Measurements from ENCODE around the gene TP53I11. TPM values are rescaled to one million over a fixed set of nuclear protein-coding genes. Genes with fewer than 3 reads are reported as not detected.
A peak's percentile ranks its signal among the peaks of the same experiment; 100 is the strongest.

TP53I11 gene
- total and polyA plus RNA-seq, 12 donors, result 22.8 to 89.4 (median 32.7) TPM

GRCh38 chr11:44969651-44970252, 19.1 kb upstream of the TP53I11 start:
- TF ChIP-seq, protein P1, sequence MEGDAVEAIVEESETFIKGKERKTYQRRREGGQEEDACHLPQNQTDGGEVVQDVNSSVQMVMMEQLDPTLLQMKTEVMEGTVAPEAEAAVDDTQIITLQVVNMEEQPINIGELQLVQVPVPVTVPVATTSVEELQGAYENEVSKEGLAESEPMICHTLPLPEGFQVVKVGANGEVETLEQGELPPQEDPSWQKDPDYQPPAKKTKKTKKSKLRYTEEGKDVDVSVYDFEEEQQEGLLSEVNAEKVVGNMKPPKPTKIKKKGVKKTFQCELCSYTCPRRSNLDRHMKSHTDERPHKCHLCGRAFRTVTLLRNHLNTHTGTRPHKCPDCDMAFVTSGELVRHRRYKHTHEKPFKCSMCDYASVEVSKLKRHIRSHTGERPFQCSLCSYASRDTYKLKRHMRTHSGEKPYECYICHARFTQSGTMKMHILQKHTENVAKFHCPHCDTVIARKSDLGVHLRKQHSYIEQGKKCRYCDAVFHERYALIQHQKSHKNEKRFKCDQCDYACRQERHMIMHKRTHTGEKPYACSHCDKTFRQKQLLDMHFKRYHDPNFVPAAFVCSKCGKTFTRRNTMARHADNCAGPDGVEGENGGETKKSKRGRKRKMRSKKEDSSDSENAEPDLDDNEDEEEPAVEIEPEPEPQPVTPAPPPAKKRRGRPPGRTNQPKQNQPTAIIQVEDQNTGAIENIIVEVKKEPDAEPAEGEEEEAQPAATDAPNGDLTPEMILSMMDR (IDR thresholded peaks at IDR 0.05), result no peak
- no peaks in the 10 kb centered on the region for H3K36me3 ChIP-seq
- H3K9me3 ChIP-seq, result no peaks in the 10 kb centered on the region
- DNase-seq (no peak), ATAC-seq (no peak)
- no peaks in the 10 kb centered on the region for H3K27me3 ChIP-seq
- no peak overlapping the region for H3K27ac ChIP-seq
- H3K4me1 ChIP-seq, result peaks cover 0 to 11% (median 4%) of the 10 kb centered on the region in 9 donors
- H3K4me3 ChIP-seq, result no peak overlapping the region
- 94 to 95% methylated on average over 12 of the region's 12 CpGs for WGBS, 2 donors
- intact Hi-C loops (cut with DNase I), result no loop called here

DNA sequence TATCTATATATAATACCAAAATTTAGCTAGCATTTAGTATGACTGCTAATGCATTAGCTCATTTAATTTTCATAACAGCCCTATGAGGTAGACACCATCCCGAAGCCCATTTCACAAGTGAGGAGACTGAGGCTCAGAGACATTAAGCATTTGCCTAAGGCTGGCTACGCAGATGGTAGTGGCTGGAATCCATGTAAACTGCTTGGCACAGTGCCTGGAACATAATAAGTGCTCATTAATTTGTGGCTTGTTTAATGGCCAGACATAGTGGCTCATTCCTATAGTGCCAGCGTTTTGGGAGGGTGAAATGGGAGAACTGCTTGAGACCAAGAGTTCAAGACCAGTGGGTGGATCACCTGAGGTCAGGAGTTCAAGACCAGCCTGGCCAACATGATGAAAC, 17.8 kb upstream of the TP53I11 start:
- Histone ChIP-seq H3K4me1 (peaks cover 0 to 7% (median 4%) of the 10 kb centered on the region in 9 donors), H3K27ac (no peak overlapping the region), H3K9me3 (no peaks in the 10 kb centered on the region), H3K27me3 (no peaks in the 10 kb centered on the region), H3K36me3 (no peaks in the 10 kb centered on the region), H3K4me3 (no peak overlapping the region)
- intact Hi-C loops (cut with DNase I), result no loop called here
- WGBS, 2 donors, result 92 to 94% methylated on average over 3 of the region's 3 CpGs
- no peak for ATAC-seq
- no peak for DNase-seq
- TF ChIP-seq, protein P1 (IDR thresholded peaks at IDR 0.05), result no peak

DNA sequence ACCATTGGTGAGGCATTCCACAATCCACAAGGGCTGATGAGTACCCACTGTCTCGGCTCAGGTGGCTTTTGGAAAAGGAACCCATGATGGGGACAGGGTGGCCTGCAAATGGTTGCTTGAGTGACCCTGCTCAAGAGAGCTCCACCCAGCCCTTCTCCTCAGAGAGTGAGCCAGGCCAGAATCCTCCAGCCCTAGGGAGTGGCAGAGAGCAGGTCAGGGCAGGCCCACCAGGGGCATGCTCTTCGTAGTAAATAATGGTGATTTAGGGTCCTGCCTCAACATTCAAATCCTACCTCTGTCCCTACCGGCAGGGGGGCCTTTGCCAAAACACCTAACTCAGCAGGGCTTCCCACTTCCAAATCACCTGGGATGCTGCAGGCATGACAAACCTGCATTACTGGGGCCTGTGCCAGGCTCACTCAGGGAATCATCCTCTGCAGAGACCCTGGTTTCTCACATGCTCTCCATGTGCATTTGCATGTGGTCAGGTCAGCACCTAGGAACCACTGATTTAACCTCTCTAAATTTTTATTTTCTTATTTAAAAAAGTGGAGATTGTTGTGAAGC, 17.3 kb upstream of the TP53I11 start:
- no peak overlapping the region for H3K27ac ChIP-seq
- H3K4me3 ChIP-seq, result no peak overlapping the region
- WGBS, 2 donors, result 95 to 96% methylated on average over 3 of the region's 3 CpGs
- DNase-seq (no peak), ATAC-seq (peak in 1 of 8 donors; percentile 19)
- TF ChIP-seq, protein P1 (IDR thresholded peaks at IDR 0.05), result no peak
- no peaks in the 10 kb centered on the region for H3K27me3 ChIP-seq
- intact Hi-C loops (cut with DNase I), result no loop called here
- no peaks in the 10 kb centered on the region for H3K9me3 ChIP-seq
- H3K36me3 ChIP-seq, result no peaks in the 10 kb centered on the region
- H3K4me1 ChIP-seq, result peaks cover 0 to 7% (median 4%) of the 10 kb centered on the region in 9 donors

DNA sequence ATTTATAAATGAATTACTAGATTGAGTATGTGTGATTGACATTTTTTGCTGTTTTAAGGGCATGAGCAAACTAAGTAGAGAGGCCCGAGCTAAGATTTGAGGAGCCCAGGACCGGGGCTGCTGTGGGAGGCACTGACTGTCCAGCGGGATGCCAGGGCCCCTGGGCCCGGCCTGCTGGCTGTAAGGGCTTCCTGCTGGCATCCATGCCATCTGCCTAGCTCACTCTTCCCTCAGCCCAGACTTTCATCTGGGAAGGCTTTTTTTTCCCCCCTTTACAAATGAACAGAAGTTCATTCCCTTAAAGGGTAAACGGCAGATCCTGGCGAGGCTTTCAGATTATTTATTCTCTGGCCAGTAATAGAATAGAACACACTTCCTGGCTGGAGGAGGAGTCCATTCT, 16.0 kb upstream of the TP53I11 start:
- TF ChIP-seq, protein P1 (IDR thresholded peaks at IDR 0.05), result no peak
- ATAC-seq, result no peak
- intact Hi-C loops (cut with DNase I), result no loop called here

More for the DNA sequence above, 16.0 kb upstream of the TP53I11 start:
- no peaks in the 10 kb centered on the region for H3K27me3 ChIP-seq
- H3K27ac ChIP-seq, result no peak overlapping the region
- H3K9me3 ChIP-seq, result no peaks in the 10 kb centered on the region
- 83 to 88% methylated on average over 6 of the region's 6 CpGs for WGBS, 2 donors
- no peak overlapping the region for H3K4me3 ChIP-seq
- no peak for DNase-seq
- no peaks in the 10 kb centered on the region for H3K36me3 ChIP-seq
- peaks cover 0 to 7% (median 0%) of the 10 kb centered on the region in 9 donors for H3K4me1 ChIP-seq
